CD4-positive, alpha-beta memory T cell (primary cell): ENCODE results near the gene LMAN2. TPM values are rescaled to one million over a fixed set of nuclear protein-coding genes. Genes with fewer than 3 reads are reported as not detected.

Source experiments
- CTCF ChIA-PET: fragments of 350-600 bp; sonication (Branson Sonifier 250); formaldehyde crosslinking; loops from one replicate; lab custom pipeline; 2021; ENCODE audit warnings: inconsistent platforms; ENCODE audit not compliant: partially characterized antibody; lab: Charles Lee
- POLR2A ChIA-PET: fragments of 350-600 bp; sonication (Branson Sonifier 250); formaldehyde crosslinking; loops from one replicate; lab custom pipeline; 2021; ENCODE audit not compliant: partially characterized antibody; lab: Charles Lee
- DNase-seq, 5 donors: peaks; one replicate each; pipeline versions ENCODE4 v3.0.0 to v3.0.0-alpha.2; 2020 to 2022; ENCODE audit warnings: mixed read lengths in 1 of 5
- H3K27ac ChIP-seq: one replicate; pipeline ENCODE4 v1.7.0; 2013; ENCODE audit warnings: low read depth, low read length
- H3K27me3 ChIP-seq: 2 replicates; pipeline ENCODE4 v1.7.0; 2013; ENCODE audit warnings: mild to moderate bottlenecking, low read length, moderate library complexity; ENCODE audit not compliant: insufficient read depth
- H3K36me3 ChIP-seq: 2 replicates; pipeline ENCODE4 v1.7.0; 2013; ENCODE audit warnings: mild to moderate bottlenecking, low read length, moderate library complexity; ENCODE audit not compliant: insufficient read depth
- H3K4me1 ChIP-seq: 2 replicates; pipeline ENCODE4 v1.7.0; 2013; ENCODE audit warnings: mild to moderate bottlenecking, low read length, moderate library complexity; ENCODE audit not compliant: insufficient read depth
- H3K4me3 ChIP-seq, 2 donors: one replicate each; pipeline ENCODE4 v1.7.0; 2013; ENCODE audit warnings: low read length in 2 of 2, mild to moderate bottlenecking in 1 of 2
- H3K9me3 ChIP-seq, 2 donors: one replicate each; pipeline ENCODE4 v1.7.0; 2013; ENCODE audit warnings: low read length in 2 of 2, control low read depth in 1 of 2; ENCODE audit not compliant: control insufficient read depth in 1 of 2
- H3K27ac Mint-ChIP-seq, 7 donors: one replicate each; pipeline ENCODE4 v1.8.0; 2020 to 2021; ENCODE audit warnings: mixed read lengths in 7 of 7, mild to moderate bottlenecking in 6 of 7, inconsistent platforms in 3 of 7, moderate library complexity in 3 of 7
- H3K27me3 Mint-ChIP-seq, 2 donors: one replicate each; pipeline ENCODE4 v1.8.0; 2020 to 2021; ENCODE audit warnings: mixed read lengths in 2 of 2
- H3K36me3 Mint-ChIP-seq, 2 donors: one replicate each; pipeline ENCODE4 v1.8.0; 2020 to 2021; ENCODE audit warnings: mixed read lengths in 2 of 2, inconsistent platforms in 1 of 2, mild to moderate bottlenecking in 1 of 2
- H3K4me1 Mint-ChIP-seq, 4 donors: one replicate each; pipeline ENCODE4 v1.8.0; 2020 to 2021; ENCODE audit warnings: mixed read lengths in 4 of 4, mild to moderate bottlenecking in 1 of 4
- H3K4me3 Mint-ChIP-seq, 8 donors: one replicate each; pipeline ENCODE4 v1.8.0; 2020 to 2021; ENCODE audit warnings: mixed read lengths in 8 of 8, mild to moderate bottlenecking in 7 of 8, moderate library complexity in 6 of 8, inconsistent platforms in 3 of 8
- H3K9me3 Mint-ChIP-seq, 8 donors: one replicate each; pipeline ENCODE4 v1.8.0; 2020 to 2021; ENCODE audit warnings: mixed read lengths in 8 of 8, mild to moderate bottlenecking in 5 of 8, inconsistent platforms in 3 of 8, moderate library complexity in 1 of 8
- intact Hi-C: fragments of 100-400 bp; cut with micrococcal nuclease; formaldehyde crosslinking; loops from one replicate; pipeline ENCODE4 v1.15.1; 2023
- polyA plus RNA-seq, 2 donors: library from polyadenylated mRNA; unstranded; fragments of 300-500 nt; fragmentation: Illumina TruSeq; gene quantifications; one replicate each; pipeline ENCODE4 v1.2.3, GENCODE V29; 2021
- total RNA-seq, 2 experiments: library from RNA; stranded (reverse); gene quantifications; one replicate each; pipeline ENCODE4 v1.2.3, GENCODE V29; 2021

The LMAN2 gene
- total and polyA plus RNA-seq, 4 experiments from 2014 or later: 114 to 322 (median 173) TPM

DNA sequence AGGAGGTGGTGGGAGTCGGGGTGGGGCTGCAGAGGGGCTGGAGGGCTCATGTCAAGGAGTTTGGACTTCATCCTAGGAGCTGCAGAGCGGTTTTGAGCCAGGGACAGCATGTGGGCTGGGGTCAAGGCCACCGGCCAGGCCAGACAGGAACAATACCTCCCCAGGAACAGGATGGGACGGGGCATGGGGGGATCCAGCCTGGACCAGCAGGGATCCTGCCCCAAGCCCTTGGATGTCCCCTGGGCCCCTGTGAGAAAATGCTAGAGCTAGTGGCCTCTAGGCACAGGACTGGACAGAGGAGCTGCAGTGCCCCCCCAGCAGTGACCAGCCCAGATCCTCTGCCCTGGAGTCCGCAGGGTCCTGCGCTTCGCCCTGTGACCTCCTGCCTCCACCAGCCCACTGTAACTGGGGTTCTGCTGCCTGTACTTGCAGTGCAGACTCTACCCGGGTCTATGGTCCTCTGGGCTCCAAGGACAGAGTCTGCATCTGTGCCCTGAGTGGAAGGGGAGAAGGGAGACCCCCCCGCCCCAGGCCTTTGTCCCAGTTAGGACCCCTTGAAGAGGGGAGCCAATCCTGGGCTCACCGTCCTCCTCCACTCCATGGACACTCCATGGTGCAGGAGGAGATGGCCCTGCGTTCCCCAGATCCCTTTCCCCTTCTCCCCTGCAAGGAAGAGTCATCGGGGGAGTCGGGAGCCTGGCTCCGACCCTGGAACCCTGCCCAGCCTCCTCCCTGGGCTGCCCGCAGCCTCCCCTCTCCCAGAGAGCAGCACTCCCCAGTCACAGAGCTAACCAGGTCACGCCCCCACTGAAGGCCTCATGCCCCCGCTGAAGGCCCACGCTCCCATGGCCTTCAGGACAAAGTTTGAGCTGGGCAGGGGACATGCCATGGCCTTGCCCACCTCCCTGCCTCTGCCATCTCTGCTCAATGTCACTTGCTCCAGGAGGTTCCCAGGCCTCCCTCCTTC lies 36.8 kb downstream of the LMAN2 start:
- H3K9me3 Mint-ChIP-seq: peaks cover 0 to 2% (median 0%) of the 10 kb centered on the region in 8 donors

GRCh38 chr5:177313561-177314259 lies 37.8 kb downstream of the LMAN2 start:
- Histone ChIP-seq H3K4me1 (peaks cover 41% of the 10 kb centered on the region), H3K9me3 (no peaks in the 10 kb centered on the region), H3K27me3 (no peaks in the 10 kb centered on the region), H3K27ac (no peak overlapping the region), H3K36me3 (no peaks in the 10 kb centered on the region), H3K4me3 (no peak overlapping the region)
- no peaks in the 10 kb centered on the region for H3K27me3 Mint-ChIP-seq
- H3K9me3 Mint-ChIP-seq: peaks cover 0 to 4% (median 0%) of the 10 kb centered on the region in 8 donors
- POLR2A ChIA-PET: interaction anchor here (0.5 to 5.5 kb wide), 10 partner anchors 10 to 871 kb away, joined by 3 to 31 read pairs (median 4); partner anchors contain the start of genes LMAN2, PRELID1, PRR7 and RAB24
- H3K36me3 Mint-ChIP-seq: peaks cover 0 to 5% of the 10 kb centered on the region in 2 donors
- CTCF ChIA-PET: interaction anchor here (1.3 to 9.2 kb wide), 5 partner anchors 10 to 188 kb away, joined by 4 to 78 read pairs (median 6); partner anchors contain the start of genes PRELID1 and RAB24
- H3K4me3 Mint-ChIP-seq: no peak overlapping the region
- DNase-seq: no peak
- H3K4me1 Mint-ChIP-seq: peaks cover 19 to 58% (median 32%) of the 10 kb centered on the region in 4 donors
- intact Hi-C loops: loop anchor here (2.0 kb wide), 2 partner anchors 37 to 839 kb away; partner anchors contain the start of genes LMAN2 and NHP2
- peak overlapping the region in 1 of 7 donors; percentile 29 for H3K27ac Mint-ChIP-seq

More for the DNA sequence above, 36.8 kb downstream of the LMAN2 start:
- CTCF ChIA-PET: interaction anchor here (1.2 to 9.2 kb wide), 6 partner anchors 21 to 187 kb away, joined by 3 to 86 read pairs (median 66); no protein-coding TSS in a partner anchor
- no peak overlapping the region for H3K27ac ChIP-seq
- no peak overlapping the region for H3K27ac Mint-ChIP-seq
- H3K27me3 Mint-ChIP-seq: no peaks in the 10 kb centered on the region
- no peaks in the 10 kb centered on the region for H3K36me3 ChIP-seq
- POLR2A ChIA-PET: interaction anchor here (1.4 kb wide), 1 partner anchor 58 kb away, joined by 4 read pairs; no protein-coding TSS in a partner anchor
- intact Hi-C loops: no loop called here
- H3K4me1 ChIP-seq: peaks cover 39% of the 10 kb centered on the region
- peaks cover 4 to 5% of the 10 kb centered on the region in 2 donors for H3K36me3 Mint-ChIP-seq
- H3K4me1 Mint-ChIP-seq: peaks cover 19 to 55% (median 30%) of the 10 kb centered on the region in 4 donors
- no peak for DNase-seq
- no peaks in the 10 kb centered on the region for H3K27me3 ChIP-seq
- no peaks in the 10 kb centered on the region for H3K9me3 ChIP-seq
- peak overlapping the region in 1 of 8 donors; percentile 49 for H3K4me3 Mint-ChIP-seq
- no peak overlapping the region for H3K4me3 ChIP-seq

- Mint-ChIP-seq H3K4me1 (peaks cover 16 to 54% (median 28%) of the 10 kb centered on the region in 4 donors), H3K36me3 (peaks cover 0 to 3% of the 10 kb centered on the region in 2 donors), H3K27me3 (no peaks in the 10 kb centered on the region), H3K27ac (peak overlapping the region; percentile 17 to 77 (median 37)), H3K4me3 (peak overlapping the region; percentile 39 to 84 (median 70)), H3K9me3 (peaks cover 0 to 4% (median 0%) of the 10 kb centered on the region in 8 donors)
- no peaks in the 10 kb centered on the region for H3K36me3 ChIP-seq
- H3K4me1 ChIP-seq: peaks cover 37% of the 10 kb centered on the region
- no peaks in the 10 kb centered on the region for H3K27me3 ChIP-seq
- peak overlapping the region; percentile 24 to 64 for H3K4me3 ChIP-seq
- POLR2A ChIA-PET: interaction anchor here (0.7 to 5.5 kb wide), 14 partner anchors 9 to 872 kb away, joined by 3 to 31 read pairs (median 4); partner anchors contain the start of genes LMAN2, NSD1, PDLIM7 and PRELID1
- peak overlapping the region; percentile 49 for H3K27ac ChIP-seq
- H3K9me3 ChIP-seq: no peaks in the 10 kb centered on the region
- CTCF ChIA-PET: interaction anchor here (1.3 to 9.2 kb wide), 4 partner anchors 9 to 142 kb away, joined by 4 to 78 read pairs (median 38); partner anchors contain the start of genes PRELID1 and RAB24
- intact Hi-C loops: loop anchor here (1.0 to 2.0 kb wide), 4 partner anchors 9 to 840 kb away; partner anchors contain the start of genes LMAN2, NHP2, PDLIM7 and PRELID1
- no peak for DNase-seq
Observed at GRCh38 chr5:177312649-177313181, 38.8 kb downstream of the LMAN2 start.

GRCh38 chr5:177311723-177312648 lies 39.5 kb downstream of the LMAN2 start, which contains the start of gene MXD3:
MXD3 (minus strand) TSS chr5:177311898; CDS start chr5:177311830, 68 bp downstream.
- Mint-ChIP-seq H3K36me3 (peaks cover under 1 to 3% of the 10 kb centered on the region in 2 donors), H3K9me3 (peaks cover 0 to 4% (median 0%) of the 10 kb centered on the region in 8 donors), H3K4me3 (peak within 1 kb of the TSS; percentile 70 to 86 (median 80)), H3K4me1 (peaks cover 17 to 49% (median 30%) of the 10 kb centered on the region in 4 donors), H3K27me3 (no peaks in the 10 kb centered on the region), H3K27ac (peak within 1 kb of the TSS; percentile 29 to 83 (median 75))
- intact Hi-C loops: loop anchor here (1.0 to 2.0 kb wide), 4 partner anchors 9 to 841 kb away; partner anchors contain the start of genes LMAN2, NHP2, PDLIM7 and PRELID1
- Histone ChIP-seq H3K27ac (peak within 1 kb of the TSS; percentile 49), H3K36me3 (peaks cover 4% of the 10 kb centered on the region), H3K27me3 (no peaks in the 10 kb centered on the region), H3K9me3 (no peaks in the 10 kb centered on the region), H3K4me1 (peaks cover 41% of the 10 kb centered on the region), H3K4me3 (peak within 1 kb of the TSS; percentile 24 to 64)
- CTCF ChIA-PET: interaction anchor here (1.5 to 9.2 kb wide), 4 partner anchors 8 to 143 kb away, joined by 6 to 78 read pairs (median 42); partner anchors contain the start of genes PRELID1 and RAB24
- DNase-seq: peak; percentile 90 to 96 (median 93)
- POLR2A ChIA-PET: interaction anchor here (0.8 to 5.5 kb wide), 14 partner anchors 8 to 186 kb away, joined by 3 to 31 read pairs (median 4); partner anchors contain the start of genes LMAN2, NSD1, PDLIM7 and PRELID1

- CTCF ChIA-PET: interaction anchor here (0.5 to 9.2 kb wide), 7 partner anchors 8 to 191 kb away, joined by 4 to 78 read pairs (median 39); no protein-coding TSS in a partner anchor
- intact Hi-C loops: no loop called here
- Histone ChIP-seq H3K27me3 (no peaks in the 10 kb centered on the region), H3K4me3 (peak overlapping the region in 1 of 2 donors; percentile 64), H3K4me1 (peaks cover 46% of the 10 kb centered on the region), H3K9me3 (no peaks in the 10 kb centered on the region), H3K27ac (peak overlapping the region; percentile 49), H3K36me3 (peaks cover 10% of the 10 kb centered on the region)
- no peaks in the 10 kb centered on the region for H3K27me3 Mint-ChIP-seq
- peaks cover 0 to 4% (median 0%) of the 10 kb centered on the region in 8 donors for H3K9me3 Mint-ChIP-seq
- H3K36me3 Mint-ChIP-seq: peaks cover 6 to 9% of the 10 kb centered on the region in 2 donors
- DNase-seq: no peak
- peaks cover 20 to 55% (median 34%) of the 10 kb centered on the region in 4 donors for H3K4me1 Mint-ChIP-seq
- POLR2A ChIA-PET: interaction anchor here (1.0 to 5.5 kb wide), 7 partner anchors 12 to 151 kb away, joined by 3 to 31 read pairs (median 4); partner anchors contain the start of genes LMAN2 and RGS14
- H3K4me3 Mint-ChIP-seq: peak overlapping the region in 7 of 8 donors; percentile 21 to 86 (median 59)
- peak overlapping the region in 2 of 7 donors; percentile 17 to 29 for H3K27ac Mint-ChIP-seq
Observed at GRCh38 chr5:177311392-177311722, 40.1 kb downstream of the LMAN2 start.
